Retinal pigment epithelial cell (primary cell): Measurements from ENCODE around the gene IKBKE.

ENCODE experiments used
- DNase-seq: peaks from one replicate; pipeline ENCODE4 v3.0.0-alpha.2; 2010; ENCODE audit warnings: low read depth
- H3K4me3 ChIP-seq: 2 replicates; pipeline ENCODE4 v1.5.1; 2011; ENCODE audit warnings: mild to moderate bottlenecking, low read length, control low read depth, moderate library complexity
- CTCF ChIP-seq: conservative IDR thresholded peaks from 2 replicates; pipeline ENCODE4 v1.5.1; 2011; ENCODE audit warnings: low read depth, low read length, control low read depth, inconsistent platforms

The IKBKE gene

DNA sequence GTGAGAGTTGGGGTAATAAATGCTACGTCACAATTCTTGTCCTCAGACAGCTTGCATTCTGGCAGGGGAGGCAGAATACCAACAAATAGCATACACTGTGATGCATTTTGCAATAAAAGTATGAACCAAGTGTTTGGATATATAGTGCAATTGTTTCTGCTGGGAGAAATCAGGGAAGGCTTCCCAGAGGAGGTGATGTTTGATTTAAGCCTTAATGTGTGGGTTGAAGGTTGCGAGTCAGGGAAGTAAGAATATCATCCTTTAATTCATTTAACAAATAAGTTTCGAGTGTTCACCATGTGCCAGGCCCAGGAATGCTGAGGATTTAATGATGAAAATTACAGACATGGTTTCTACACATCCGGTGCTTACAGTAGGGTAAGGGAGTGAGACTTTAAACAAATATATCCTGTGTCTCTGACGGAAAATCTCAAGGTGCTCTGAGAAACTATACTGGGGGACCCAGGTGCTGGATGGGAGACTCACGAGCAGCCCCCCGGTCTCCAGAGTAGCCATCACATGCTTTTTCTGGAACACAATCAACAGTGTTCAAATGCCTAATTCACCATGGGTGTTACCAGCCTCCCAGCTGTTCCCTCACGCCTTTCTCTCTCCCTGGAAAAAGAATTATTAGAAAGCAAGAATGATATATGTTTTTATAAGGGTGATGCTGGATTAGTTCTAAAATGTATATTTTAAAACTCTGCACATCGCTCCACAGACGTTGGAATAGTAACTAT, 68.8 kb downstream of the IKBKE start:
- H3K4me3 ChIP-seq, result no peak overlapping the region
- no peak for TF ChIP-seq CTCF
- DNase-seq, result no peak

DNA sequence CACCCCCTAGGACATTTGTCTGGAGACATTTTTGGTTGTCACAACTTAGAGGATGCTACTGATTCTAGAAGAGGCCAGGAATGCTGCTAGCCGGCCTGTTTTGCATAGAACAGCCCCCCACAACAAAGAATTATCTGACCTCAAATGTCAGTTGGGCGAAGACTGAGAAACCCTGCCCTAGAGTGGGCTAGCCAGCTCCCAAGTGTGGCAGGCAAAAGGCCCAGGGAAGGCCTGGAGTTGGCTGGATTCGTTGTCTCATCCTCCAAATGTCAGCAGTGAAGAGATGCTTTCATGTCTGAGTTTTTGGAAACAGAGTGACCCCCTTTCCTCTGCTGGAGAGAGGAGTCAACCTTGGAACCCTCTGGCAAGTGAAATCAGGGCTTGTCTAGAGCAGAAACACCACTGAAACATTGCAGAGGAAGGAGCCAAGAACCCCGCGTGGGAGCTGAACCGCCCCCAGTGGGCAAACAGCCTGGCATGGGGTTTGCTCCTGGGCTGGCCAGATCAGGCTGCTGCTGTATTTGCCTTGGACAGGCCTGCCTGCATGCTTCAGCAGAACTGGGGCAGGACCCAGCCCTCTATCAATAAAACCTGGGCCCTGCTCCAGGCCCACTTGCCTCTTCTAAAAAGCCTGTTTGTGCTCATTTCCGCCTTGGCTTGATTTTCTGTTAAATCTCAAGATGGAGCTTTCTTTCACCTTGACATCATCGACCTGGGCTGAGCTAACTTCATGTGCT, 69.9 kb downstream of the IKBKE start:
- no peak for DNase-seq
- no peak for TF ChIP-seq CTCF
- no peak overlapping the region for H3K4me3 ChIP-seq

GRCh38 chr1:206541236-206541833, 71.1 kb downstream of the IKBKE start:
- TF ChIP-seq CTCF, result no peak
- no peak overlapping the region for H3K4me3 ChIP-seq
- DNase-seq, result no peak

DNA sequence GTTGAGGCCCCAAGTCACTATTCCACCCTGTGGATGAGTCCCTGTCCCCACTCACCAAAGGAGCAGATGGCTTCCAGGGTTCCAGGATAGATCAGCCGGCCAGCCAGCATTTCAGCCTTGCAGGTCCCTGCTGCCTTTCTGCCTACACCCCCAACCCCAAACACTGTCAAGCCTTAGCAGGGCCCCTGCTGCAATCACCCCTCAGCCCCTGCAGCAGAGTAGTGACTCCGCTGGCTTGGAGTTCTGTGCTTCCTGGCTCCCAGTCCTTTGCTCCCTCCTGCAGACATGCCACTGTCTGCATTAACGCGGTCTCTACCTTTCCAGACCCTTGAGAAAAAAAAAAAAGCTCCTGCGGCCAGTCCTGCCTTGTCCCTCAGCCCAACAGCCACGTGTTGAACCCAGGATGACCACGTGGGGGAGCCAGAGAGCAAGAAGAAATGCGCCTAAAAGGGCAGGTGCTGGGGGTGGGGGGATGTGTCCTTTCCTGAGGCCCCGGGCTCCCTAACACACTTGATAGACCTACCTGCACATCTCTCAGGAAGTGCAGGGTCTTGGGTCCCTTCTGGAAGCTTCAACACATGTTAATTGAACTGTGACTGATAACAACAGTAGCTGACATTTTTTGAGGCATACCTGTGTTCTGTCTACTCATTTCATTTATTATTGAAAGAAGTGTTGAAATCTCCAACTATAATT, 74.4 kb downstream of the IKBKE start:
- peak; percentile 90 for TF ChIP-seq CTCF
- no peak overlapping the region for H3K4me3 ChIP-seq
- no peak for DNase-seq

- H3K4me3 ChIP-seq, result no peak overlapping the region
- no peak for DNase-seq
- no peak for TF ChIP-seq CTCF
Observed at GRCh38 chr1:206545351-206545750, 75.1 kb downstream of the IKBKE start.
